K562 (cell line): ENCODE measurements around the gene ENDOV. TPM values are rescaled to one million over a fixed set of nuclear protein-coding genes. Genes with fewer than 3 reads are reported as not detected.
A peak's percentile ranks its signal among the peaks of the same experiment; 100 is the strongest.

ENCODE experiments used
- ATAC-seq: fragments of 200-7000 bp; cut with Tn5 transposase; 3 replicates; pipeline ENCODE4 v1.9.1; 2020; ENCODE audit warnings: moderate library complexity
- BruUV-seq: library from RNA; stranded (reverse); fragments of 400-500 nt; replicated peaks from 2 replicates; lab custom pipeline; 2021; lab: Mats Ljungman, UMichigan
- CTCF ChIA-PET: fragments of 300-600 bp; formaldehyde crosslinking; extraction: SDS; loops from one replicate; lab custom pipeline; 2021; ENCODE audit warnings: low intra/inter-chr PET ratio; lab: Yijun Ruan, JAX
- POLR2A ChIA-PET: fragments of 300-600, 350-650 bp; sonication (Branson Sonifier 250); formaldehyde crosslinking; extraction: SDS; loops from one replicate; lab custom pipeline; 2021; ENCODE audit warnings: antibody characterized with exemption, inconsistent platforms; lab: Yijun Ruan, JAX
- DNase-seq, 4 experiments: peaks; one replicate each; pipeline versions ENCODE4 v3.0.0 to v3.0.0-alpha.2; 2011 to 2018; ENCODE audit warnings: low spot score in 3 of 4, mixed read lengths in 3 of 4; ENCODE audit errors: extremely low read depth in 1 of 4
- FAIRE-seq: peaks from 2 replicates; lab custom pipeline; 2011; peaks lifted over from hg19 to GRCh38; lab: Jason Lieb, UNC
- H2AFZ ChIP-seq: 2 replicates; pipeline ENCODE4 v1.6.0; 2011; ENCODE audit warnings: low read depth, low read length, control low read depth, inconsistent platforms
- H3K27ac ChIP-seq: fragments of 200-600 bp; 3 replicates; pipeline ENCODE4 v1.8.0; 2011; ENCODE audit warnings: low read depth, mild to moderate bottlenecking, control low read depth, inconsistent platforms, low read length, moderate library complexity, mixed read lengths; ENCODE audit errors: extremely low read depth
- H3K27me3 ChIP-seq, 2 experiments: fragments of 300-600 bp in 1 of 2; 2 replicates in 1 of 2; 3 replicates in 1 of 2; pipeline versions ENCODE4 v1.6.0 to v1.8.0; 2011; ENCODE audit warnings: inconsistent platforms in 2 of 2, low read length in 2 of 2, mild to moderate bottlenecking in 1 of 2, mixed read lengths in 1 of 2, moderate library complexity in 1 of 2; ENCODE audit not compliant: control insufficient read depth in 2 of 2, insufficient read depth in 2 of 2
- H3K36me3 ChIP-seq: fragments of 300-600 bp; 3 replicates; pipeline ENCODE4 v1.8.0; 2011; ENCODE audit warnings: mild to moderate bottlenecking, low read length, inconsistent platforms; ENCODE audit not compliant: control insufficient read depth, insufficient read depth
- H3K4me1 ChIP-seq, 2 experiments: fragments of 200-600 bp in 1 of 2; replicated peaks in 1 of 2; 2 replicates in 1 of 2; 3 replicates in 1 of 2; pipeline versions ENCODE4 v1.5.1 to v1.8.0; 2011; ENCODE audit warnings: inconsistent platforms in 2 of 2, low read length in 2 of 2, mild to moderate bottlenecking in 1 of 2, mixed read lengths in 1 of 2, moderate library complexity in 1 of 2; ENCODE audit not compliant: control insufficient read depth in 2 of 2, insufficient read depth in 2 of 2
- H3K4me2 ChIP-seq: 2 replicates; pipeline ENCODE4 v1.6.1; 2011; ENCODE audit warnings: low read length, control low read depth, inconsistent platforms, mixed read lengths; ENCODE audit not compliant: insufficient read depth
- H3K4me3 ChIP-seq: fragments of 200-600 bp; sonication (generic), shearing (Covaris generic); 2 replicates; pipeline ENCODE4 v1.5.1; 2016; ENCODE audit warnings: control low read depth, inconsistent platforms
- H3K79me2 ChIP-seq: fragments of 200-600 bp; 3 replicates; pipeline ENCODE4 v1.8.0; 2011; ENCODE audit warnings: low read length, inconsistent platforms; ENCODE audit not compliant: control insufficient read depth, insufficient read depth
- H3K9ac ChIP-seq, 2 experiments: 2 replicates each; pipeline versions ENCODE4 v1.6.0 to v1.6.1; 2011; ENCODE audit warnings: low read depth in 2 of 2, low read length in 2 of 2, control low read depth in 1 of 2, inconsistent platforms in 1 of 2, mild to moderate bottlenecking in 1 of 2, mixed read lengths in 1 of 2; ENCODE audit not compliant: insufficient read depth in 1 of 2
- H3K9me1 ChIP-seq: one replicate; pipeline ENCODE4 v1.6.0; 2011; ENCODE audit warnings: inconsistent platforms, mild to moderate bottlenecking, low read length, moderate library complexity; ENCODE audit not compliant: control insufficient read depth, insufficient read depth
- H3K9me3 ChIP-seq: replicated peaks from 2 replicates; pipeline ENCODE4 v1.5.1; 2011; ENCODE audit warnings: low read depth, low read length, inconsistent platforms; ENCODE audit not compliant: control insufficient read depth, insufficient read depth
- H4K20me1 ChIP-seq: replicated peaks from 2 replicates; pipeline ENCODE4 v1.6.1; 2011; ENCODE audit warnings: low read length, inconsistent platforms, mixed read lengths; ENCODE audit not compliant: control insufficient read depth, insufficient read depth
- ADNP ChIP-seq: fragments of 200-800 bp; sonication (Bioruptor generic); IDR thresholded peaks from 2 replicates; pipeline ENCODE4 v1.6.1; 2016; ENCODE audit warnings: missing genetic modification characterization, missing compliant biosample characterization
- CBX3 ChIP-seq, 2 experiments: IDR thresholded peaks; 1 replicate in 1 of 2; 2 replicates in 1 of 2; pipeline ENCODE4 v1.6.1; 2012; ENCODE audit warnings: inconsistent platforms in 2 of 2, low read length in 2 of 2, borderline replicate concordance in 1 of 2, control low read depth in 1 of 2
- HDAC2 ChIP-seq: fragments of 450-650 bp; IDR thresholded peaks from 2 replicates; pipeline ENCODE4 v1.6.1; 2016; ENCODE audit warnings: mild to moderate bottlenecking
- KDM1A ChIP-seq, 2 experiments: fragments of 450-650 bp; IDR thresholded peaks; 2 replicates each; pipeline ENCODE4 v1.6.1; 2016; ENCODE audit warnings: mild to moderate bottlenecking in 2 of 2
- KDM2B ChIP-seq: fragments of 250-450 bp; sonication (Bioruptor Pico); IDR thresholded peaks from 2 replicates; pipeline ENCODE4 v1.8.0; 2021; ENCODE audit warnings: mild to moderate bottlenecking, moderate library complexity
- KLF1 ChIP-seq: fragments of 450-650 bp; IDR thresholded peaks from 2 replicates; pipeline ENCODE4 v1.6.1; 2016; ENCODE audit warnings: missing genetic modification characterization, missing compliant biosample characterization
- MEIS2 ChIP-seq: fragments of 450-650 bp; IDR thresholded peaks from 2 replicates; pipeline ENCODE4 v1.6.1; 2014; ENCODE audit warnings: mild to moderate bottlenecking; ENCODE audit not compliant: partially characterized antibody
- ZKSCAN8 ChIP-seq: fragments of 200-800 bp; sonication (Bioruptor generic); IDR thresholded peaks from 2 replicates; pipeline ENCODE4 v1.6.1; 2016; ENCODE audit warnings: missing genetic modification characterization, missing compliant biosample characterization
- ZNF780A ChIP-seq: fragments of 250-450 bp; sonication (Bioruptor Pico); IDR thresholded peaks from 2 replicates; pipeline ENCODE4 v1.5.0; 2021; ENCODE audit warnings: mild to moderate bottlenecking
- WGBS: fragments of 100-300 bp; shearing (Covaris generic); methylation state at CpG from one replicate; pipeline ENCODE4 v1.1.6; 2016; ENCODE audit warnings: low coverage, mixed read lengths; ENCODE audit not compliant: insufficient coverage; ENCODE audit errors: missing lambda C conversion rate; 5-methylcytosine and 5-hydroxymethylcytosine counted together
- in situ Hi-C: fragments of 300-500 bp; cut with MboI; formaldehyde crosslinking; loops from 4 replicates; pipeline ENCODE4 v1.15.0; 2018; ENCODE audit warnings: inconsistent platforms, mixed read lengths
- intact Hi-C: fragments of 100-400 bp; cut with micrococcal nuclease; formaldehyde crosslinking; loops from 2 replicates; pipeline ENCODE4 v1.14.2; 2022
- polyA plus RNA-seq, 8 experiments: library from polyadenylated mRNA; depleted of rRNA in 4 of 8; stranded (reverse) in 5 of 8; unstranded in 3 of 8; fragments of >200 nt; fragmentation: Nextera tagmentation in 2 of 8; fragmentation: Illumina TruSeq in 1 of 8; extraction: Ambion mirVana in 2 of 8; extraction: Trizol in 1 of 8; gene quantifications; 2 replicates each; pipeline versions ENCODE4 v1.2.1 to v1.2.3, GENCODE V29; 2011 to 2014; ENCODE audit warnings: inconsistent platforms in 1 of 8, missing spikeins in 1 of 8
- total RNA-seq, 7 experiments: library from RNA; depleted of rRNA in 6 of 7; stranded (reverse); fragments of >200 nt in 6 of 7; fragmentation: Illumina TruSeq in 2 of 7; extraction: Trizol in 2 of 7; gene quantifications; 2 replicates each; pipeline versions ENCODE4 v1.2.1 to v1.2.3, GENCODE V29; 2011 to 2021; ENCODE audit warnings: low replicate concordance in 1 of 7
- TF ChIP-seq, protein P1 (sequence below): fragments of 450-650 bp; IDR thresholded peaks from 2 replicates; pipeline ENCODE4 v1.6.1; 2016; ENCODE audit warnings: mild to moderate bottlenecking

ENDOV gene
- total and polyA plus RNA-seq, 9 of the 15 experiments (the other 6 are each of a cell fraction or from before 2014, with no cell fraction given), result 1.2 to 8.2 (median 3.7) TPM

DNA sequence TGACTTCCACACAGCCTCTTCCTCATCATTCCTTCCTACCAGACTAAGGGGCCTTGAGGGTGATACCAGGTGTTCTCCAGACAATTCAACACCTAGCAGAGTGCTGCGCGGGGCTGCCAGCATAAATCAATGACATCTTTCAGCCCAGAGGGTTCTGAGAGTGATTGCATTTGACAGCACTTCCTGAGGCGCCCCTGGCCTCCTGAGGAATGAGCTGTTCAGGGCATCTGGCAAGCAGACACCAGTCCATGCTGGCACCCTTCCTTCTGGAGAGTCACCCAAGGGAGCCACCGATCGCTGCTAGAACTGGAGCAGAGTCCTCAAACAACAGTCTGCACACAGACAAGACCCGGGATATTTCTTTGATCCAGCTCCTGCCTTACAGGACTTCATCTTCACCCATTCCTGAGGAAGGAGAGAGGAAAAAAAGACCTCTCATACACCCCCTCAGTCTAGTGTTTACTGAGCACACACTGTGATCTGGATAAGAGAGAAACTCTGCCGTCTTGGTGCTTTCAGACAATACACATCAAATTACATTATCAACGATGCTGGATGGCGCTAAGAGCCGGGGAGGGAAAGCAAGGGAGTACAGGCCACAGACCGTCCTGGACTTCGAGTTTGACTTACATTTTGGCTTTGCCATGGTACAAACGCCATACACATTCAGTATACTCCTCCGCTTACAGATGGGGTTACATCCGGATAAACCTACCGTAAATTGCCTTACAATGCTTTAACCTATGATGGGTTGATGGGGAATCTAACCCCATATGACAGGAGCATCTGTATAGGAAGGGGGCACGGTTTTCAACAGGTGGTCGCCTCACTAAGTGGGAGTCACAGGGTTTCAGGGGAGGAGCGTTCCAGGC lies 38.4 kb downstream of the ENDOV start:
- POLR2A ChIA-PET, result interaction anchor here (0.7 to 1.0 kb wide), 3 partner anchors 117 to 570 kb away, joined by 3 read pairs; no protein-coding TSS in a partner anchor
- H3K4me1 ChIP-seq, result peaks cover 36 to 67% of the 10 kb centered on the region in 2 experiments
- no peaks in the 10 kb centered on the region for H3K9me3 ChIP-seq
- no peak overlapping the region; the same call in 2 of the 3 replicates for H3K27ac ChIP-seq
- peak overlapping the region; percentile 91 for H3K4me2 ChIP-seq
- peak overlapping the region; percentile 97 to 100 for H3K9ac ChIP-seq
- H3K79me2 ChIP-seq, result peaks cover 3% of the 10 kb centered on the region; the same call in 2 of the 3 replicates
- H4K20me1 ChIP-seq, result no peaks in the 10 kb centered on the region; the same call in 1 of the 2 replicates
- 71% methylated on average over 19 of the region's 19 CpGs for WGBS
- in situ Hi-C loops, result no loop called here
- CTCF ChIA-PET, result no interaction called here
- H3K9me1 ChIP-seq, result no peaks in the 10 kb centered on the region
- no peak for ATAC-seq
- no peak for DNase-seq
- BruUV-seq, result no TSS peak
- TF ChIP-seq, protein P1, sequence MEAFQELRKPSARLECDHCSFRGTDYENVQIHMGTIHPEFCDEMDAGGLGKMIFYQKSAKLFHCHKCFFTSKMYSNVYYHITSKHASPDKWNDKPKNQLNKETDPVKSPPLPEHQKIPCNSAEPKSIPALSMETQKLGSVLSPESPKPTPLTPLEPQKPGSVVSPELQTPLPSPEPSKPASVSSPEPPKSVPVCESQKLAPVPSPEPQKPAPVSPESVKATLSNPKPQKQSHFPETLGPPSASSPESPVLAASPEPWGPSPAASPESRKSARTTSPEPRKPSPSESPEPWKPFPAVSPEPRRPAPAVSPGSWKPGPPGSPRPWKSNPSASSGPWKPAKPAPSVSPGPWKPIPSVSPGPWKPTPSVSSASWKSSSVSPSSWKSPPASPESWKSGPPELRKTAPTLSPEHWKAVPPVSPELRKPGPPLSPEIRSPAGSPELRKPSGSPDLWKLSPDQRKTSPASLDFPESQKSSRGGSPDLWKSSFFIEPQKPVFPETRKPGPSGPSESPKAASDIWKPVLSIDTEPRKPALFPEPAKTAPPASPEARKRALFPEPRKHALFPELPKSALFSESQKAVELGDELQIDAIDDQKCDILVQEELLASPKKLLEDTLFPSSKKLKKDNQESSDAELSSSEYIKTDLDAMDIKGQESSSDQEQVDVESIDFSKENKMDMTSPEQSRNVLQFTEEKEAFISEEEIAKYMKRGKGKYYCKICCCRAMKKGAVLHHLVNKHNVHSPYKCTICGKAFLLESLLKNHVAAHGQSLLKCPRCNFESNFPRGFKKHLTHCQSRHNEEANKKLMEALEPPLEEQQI, result no peak
- TF ChIP-seq KLF1 (tag) (no peak), ZKSCAN8 (no peak), KDM1A (IDR thresholded peaks at IDR 0.05) (peak; percentile 63 to 77; a peak in 1 of 4 replicates), HDAC2 (peak; percentile 22; the same call in 1 of the 2 replicates), CBX3 (IDR thresholded peaks at IDR 0.05; ENCODE audit: borderline replicate concordance in 1 of 2, low read length in 2 of 2) (peak in 1 of 2 experiments; percentile 13; a peak in 1 of 3 replicates), ADNP (tag) (no peak), MEIS2 (peak; percentile 12), KDM2B (CRISPR knock-in tag) (no peak), ZNF780A (CRISPR knock-in tag) (no peak)
- TF ChIP-seq, all 486 proteins: peak for 4
- Histone ChIP-seq H3K36me3 (no peaks in the 10 kb centered on the region), H3K4me3 (peak overlapping the region; percentile 72), H3K27me3 (peaks cover 2 to 33% of the 10 kb centered on the region in 2 experiments; a peak in 2 of 5 replicates), H2AFZ (no peak overlapping the region)
- intact Hi-C loops, result no loop called here
- FAIRE-seq, result peak; percentile 82
